OCI-M1 (cell line): ENCODE data around the gene NAV2.

Source experiments
- DNase-seq: peaks from one replicate; lab custom pipeline; 2025; lab: John Stamatoyannopoulos, UW

Gene NAV2

GRCh38 chr11:20056950-20057943 is 344.6 kb downstream of the NAV2 start:
- no peak for DNase-seq

DNA sequence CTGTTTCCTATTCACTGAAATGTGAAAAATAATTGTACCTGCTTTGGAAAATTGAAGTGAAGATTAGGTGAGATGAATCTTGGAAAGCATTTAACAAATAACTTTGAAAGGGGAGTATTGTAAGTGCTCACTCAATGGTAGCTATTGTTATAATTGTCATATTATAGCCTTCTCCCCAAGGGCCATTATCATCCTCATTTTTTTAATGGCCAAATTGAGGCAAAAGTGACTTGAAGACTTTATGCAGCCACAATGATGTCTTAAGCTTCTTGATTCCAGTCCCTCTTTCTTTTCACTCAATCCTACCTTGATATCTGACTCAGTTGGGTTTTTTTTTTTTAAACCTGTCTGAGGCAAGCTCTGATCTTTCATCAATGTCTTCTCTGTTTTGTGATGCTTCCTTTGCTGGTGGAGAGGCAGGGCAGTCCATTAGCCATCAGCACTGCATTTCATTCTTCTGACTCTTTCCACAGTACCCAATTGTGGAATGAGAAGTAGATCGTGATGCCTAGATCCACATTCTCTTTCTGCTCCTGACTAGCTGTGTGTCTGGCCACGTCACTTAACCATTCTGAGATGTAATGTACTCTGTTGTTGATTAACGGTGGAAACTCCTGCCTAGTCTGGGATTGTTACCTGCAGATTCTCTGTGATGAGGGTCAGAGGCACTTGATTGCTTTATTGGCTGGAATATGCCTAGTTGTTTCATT is 346.3 kb downstream of the NAV2 start:
- no peak for DNase-seq

- DNase-seq, result no peak
Observed at GRCh38 chr11:20059587-20060021, 347.0 kb downstream of the NAV2 start.

DNA sequence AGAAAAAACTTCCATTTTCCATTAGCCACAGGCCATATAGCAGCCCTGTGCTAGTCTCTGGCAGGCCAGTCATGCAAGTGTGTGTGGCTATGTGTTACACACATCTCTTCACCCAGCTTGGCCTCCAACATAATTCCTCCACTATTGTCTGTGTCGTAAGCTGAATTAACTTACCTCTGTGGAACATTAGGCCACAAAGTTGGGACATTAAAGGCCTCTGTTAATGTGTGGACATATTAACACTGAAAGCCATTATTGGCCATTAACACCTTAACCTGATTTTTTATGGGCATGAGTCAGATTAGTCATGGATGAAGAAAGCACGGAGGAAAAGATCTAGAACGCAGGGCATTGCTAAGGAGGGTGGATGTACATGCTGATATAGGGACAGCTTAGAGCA is 347.5 kb downstream of the NAV2 start:
- no peak for DNase-seq

DNA sequence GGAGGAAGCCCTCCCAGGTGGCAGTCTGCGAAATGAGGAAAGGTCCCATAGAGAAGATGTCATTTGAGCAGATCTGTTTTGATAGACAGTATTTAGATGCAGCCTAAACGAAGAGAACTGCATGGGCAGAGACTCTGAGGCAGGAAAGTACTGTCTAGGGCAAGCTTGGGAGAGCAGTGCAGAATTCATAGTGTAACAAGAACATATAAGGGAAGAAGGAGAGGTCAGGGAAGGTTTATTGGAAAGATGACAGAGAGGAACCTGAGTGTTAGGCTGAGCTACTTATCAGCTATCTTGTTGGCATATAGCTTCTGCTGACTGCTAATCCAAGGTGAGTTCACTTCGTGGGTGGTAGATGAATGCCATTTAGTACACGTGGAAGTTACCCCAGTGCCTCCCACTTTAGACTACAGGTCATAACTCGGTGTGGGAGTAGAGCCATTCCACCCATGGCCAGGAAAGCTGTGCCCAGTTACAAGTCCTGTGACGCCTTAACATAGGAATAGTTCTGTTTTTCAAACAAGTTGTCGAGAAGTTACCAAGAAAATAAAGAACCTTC is 348.1 kb downstream of the NAV2 start:
- DNase-seq, result no peak

DNA sequence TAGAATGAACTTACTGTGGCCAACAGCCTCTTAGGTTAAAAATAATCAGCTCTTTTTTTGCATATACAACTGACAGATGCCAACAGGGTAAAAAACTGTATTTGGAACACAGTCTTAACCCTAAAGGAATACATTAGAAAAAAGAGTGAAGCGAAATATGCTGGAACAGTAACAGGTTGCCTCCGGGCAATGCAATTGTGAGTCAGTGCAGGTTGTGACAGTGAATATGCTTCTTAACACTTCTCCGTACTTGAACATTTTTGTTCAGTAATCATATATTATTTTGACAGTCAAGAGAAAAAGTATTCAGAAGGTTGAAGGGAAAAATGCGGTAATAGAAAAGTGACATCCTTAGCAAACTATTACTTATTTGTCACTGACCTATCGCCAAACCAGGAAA is 349.1 kb downstream of the NAV2 start:
- no peak for DNase-seq

DNA sequence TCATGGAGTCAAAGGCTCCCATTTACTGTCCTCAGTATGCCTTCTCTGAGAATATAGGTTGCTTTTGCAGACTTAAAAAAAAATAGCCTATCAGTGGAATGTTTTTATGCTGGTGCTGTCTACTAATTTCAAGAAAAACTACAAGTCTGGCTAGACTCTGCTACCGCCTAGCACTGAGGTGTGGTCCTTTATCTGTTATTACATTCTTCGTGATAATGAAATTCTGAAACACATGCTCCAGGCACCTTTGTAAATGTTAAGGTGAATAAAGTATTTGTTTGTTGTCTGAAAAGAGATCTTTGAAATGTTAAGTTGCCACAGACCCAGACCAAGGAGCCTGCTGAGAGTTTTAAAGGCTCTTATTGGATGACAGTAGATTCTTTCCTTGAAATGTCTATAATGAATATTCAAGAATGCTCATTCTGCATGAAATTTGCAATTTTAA is 352.3 kb downstream of the NAV2 start:
- DNase-seq, result no peak

DNA sequence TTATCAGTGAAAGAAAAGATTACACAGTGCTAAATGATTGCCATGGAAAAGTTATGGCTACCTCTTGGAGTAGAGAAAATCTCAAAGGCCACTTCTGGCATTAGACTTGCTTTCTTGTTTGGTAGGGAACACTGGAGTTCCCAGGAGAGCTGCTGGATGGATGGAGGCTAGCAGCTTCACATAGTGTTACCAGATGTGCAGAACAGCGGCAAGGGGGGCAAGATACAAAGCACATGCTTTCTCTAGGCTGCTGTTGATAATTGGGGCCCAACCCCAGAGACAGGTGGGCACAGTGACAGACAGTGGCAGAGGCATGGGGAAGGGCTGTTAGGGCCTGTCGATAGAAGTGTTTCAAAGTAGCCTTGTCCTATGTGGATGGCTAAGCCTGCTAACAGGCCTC is 352.8 kb downstream of the NAV2 start:
- DNase-seq, result no peak

DNA sequence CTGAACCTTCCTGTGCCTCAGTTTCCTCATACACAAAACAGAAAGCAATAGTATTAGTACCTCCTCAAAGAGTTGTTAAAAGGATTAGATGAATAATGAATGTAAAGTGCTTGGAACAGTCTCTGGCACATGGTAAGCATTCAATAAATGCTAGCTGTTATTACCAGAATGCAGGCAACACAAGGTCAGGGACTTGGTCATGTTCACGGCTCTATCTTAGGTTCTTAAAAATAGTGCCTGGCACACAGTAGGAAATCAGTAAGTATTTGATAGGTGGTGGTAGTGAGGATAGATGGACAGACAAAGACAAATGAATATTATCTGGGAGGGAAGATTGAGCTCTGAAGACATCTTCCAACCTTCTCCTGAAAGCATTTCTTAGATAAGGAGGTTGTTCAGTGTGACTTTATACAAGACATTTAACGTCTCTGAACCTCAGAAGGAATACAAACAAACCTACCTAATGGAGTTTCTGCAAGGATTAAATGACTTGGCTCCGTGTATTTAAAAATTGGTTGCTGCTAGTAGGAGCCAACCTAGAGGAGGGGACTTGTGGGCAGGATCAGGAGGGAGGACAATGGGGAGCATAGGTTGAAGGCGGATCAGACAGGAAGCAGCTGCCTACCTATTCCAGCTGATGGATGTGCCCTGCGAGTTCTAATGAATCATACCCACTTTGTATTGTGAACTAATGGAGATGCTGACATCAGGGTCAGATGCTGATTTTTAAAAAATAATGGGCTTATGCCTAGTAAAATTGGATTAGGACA is 353.6 kb downstream of the NAV2 start:
- DNase-seq, result no peak

- peak; percentile 79 for DNase-seq
Observed at GRCh38 chr11:20066783-20067156, 354.1 kb downstream of the NAV2 start.

DNA sequence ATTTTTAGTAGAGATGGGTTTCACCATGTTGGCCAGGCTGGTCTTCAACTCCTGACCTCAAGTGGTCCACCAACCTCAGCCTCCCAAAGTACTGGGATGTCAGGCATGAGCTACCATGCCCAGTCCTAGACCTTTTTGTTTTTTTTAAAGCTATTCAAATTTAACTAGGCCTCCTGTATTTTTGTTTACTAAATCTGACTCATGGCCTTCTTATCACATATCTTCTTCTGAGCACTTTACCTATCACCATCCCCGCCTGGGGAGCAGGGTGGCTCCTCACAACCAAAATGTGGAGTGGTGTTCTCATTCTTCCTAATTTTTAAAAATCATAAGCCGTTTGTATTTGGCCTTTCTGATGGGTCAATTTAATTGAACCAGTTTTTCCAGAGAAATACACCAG is 355.0 kb downstream of the NAV2 start:
- DNase-seq, result no peak

GRCh38 chr11:20068691-20069090 is 356.1 kb downstream of the NAV2 start:
- no peak for DNase-seq

GRCh38 chr11:20070459-20070858 is 357.8 kb downstream of the NAV2 start:
- DNase-seq, result no peak

DNA sequence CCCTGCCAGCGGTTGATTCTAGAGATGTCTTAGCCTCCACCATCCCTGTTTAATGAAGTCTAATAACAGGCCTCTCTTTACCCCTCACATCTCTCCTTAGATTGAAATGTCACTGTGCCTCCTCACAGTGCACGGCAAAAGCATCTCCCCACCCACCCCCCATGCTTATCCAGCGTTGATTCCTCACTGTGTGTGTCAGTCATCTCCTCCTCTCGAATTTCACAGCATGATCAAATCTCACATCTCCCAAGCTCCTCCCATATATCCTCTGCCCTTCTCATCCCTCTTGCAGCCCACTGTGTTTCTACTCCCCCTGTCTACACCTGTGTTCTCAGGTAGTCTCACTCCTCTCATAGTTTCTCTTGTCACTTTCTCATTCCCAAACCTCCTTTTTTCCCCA is 363.0 kb downstream of the NAV2 start:
- no peak for DNase-seq

DNA sequence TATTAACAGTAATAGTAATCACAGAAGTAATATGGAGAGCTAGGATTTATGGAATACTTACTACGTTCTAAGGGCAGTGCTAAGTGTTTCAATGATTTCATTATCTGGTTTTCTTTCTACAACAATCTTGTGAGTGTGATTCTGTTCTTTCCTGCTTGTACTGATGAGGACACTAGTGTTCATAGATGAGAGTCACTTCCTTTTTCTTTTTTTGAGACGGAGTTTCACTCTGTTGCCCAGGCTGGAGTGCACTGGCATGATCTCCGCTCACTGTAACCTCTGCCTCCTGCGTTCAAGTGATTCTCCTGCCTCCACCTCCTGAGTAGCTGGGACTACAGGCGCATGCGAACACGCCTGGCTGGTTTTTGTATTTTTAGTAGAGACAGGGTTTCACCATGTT is 366.2 kb downstream of the NAV2 start:
- DNase-seq, result no peak

GRCh38 chr11:20080032-20080685 is 367.5 kb downstream of the NAV2 start:
- peak; percentile 65 for DNase-seq

- DNase-seq, result no peak
Observed at GRCh38 chr11:20081336-20081735, 368.7 kb downstream of the NAV2 start.

GRCh38 chr11:20083877-20084276 is 371.2 kb downstream of the NAV2 start:
- DNase-seq, result peak; percentile 32

DNA sequence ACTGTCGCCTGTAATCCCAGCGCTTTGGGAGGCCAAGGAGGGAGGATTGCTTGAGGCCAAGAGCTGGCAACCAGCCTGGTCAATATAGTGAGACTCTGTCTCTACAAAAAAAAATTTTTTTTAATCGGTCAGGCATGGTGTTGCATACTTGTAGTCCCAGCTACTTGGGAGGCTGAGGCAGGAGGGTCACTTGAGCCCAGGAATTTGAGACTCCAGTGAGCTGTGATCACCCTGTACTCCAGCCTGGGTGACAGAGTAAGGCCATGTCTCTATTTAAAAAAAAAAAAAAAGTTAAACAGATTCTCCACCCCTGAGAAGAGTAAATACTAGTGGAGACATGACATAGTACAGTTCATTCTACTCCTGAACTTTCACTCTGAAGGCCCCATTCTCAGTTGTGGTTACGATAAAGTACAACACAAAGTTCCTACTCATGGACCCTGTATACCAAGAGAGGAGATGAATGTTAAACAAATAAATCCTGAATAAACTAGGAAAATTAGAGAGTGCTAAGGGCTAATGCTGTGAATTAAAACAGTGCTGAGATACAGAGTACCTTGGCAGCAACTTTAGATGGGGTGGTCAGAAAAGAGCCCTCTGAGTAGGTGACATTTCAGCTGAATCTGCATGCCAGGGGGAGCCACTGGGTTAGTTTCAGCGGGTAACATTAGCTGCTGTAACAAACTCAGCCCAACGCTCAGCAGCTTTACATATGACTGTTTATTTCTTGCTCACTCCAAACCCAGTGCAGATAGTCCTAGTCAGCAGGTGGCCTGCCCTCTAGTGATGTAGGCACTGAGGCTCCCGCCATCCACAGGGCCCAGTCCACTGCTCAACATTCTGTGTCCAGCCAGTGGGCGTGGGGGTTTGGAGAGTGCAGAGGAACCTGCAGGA is 372.5 kb downstream of the NAV2 start:
- peak; percentile 39 for DNase-seq

- no peak for DNase-seq
Observed at GRCh38 chr11:20085918-20086317, 373.3 kb downstream of the NAV2 start.
